Thyroid gland (tissue), 4 donors: Measurements from ENCODE around the gene ADRB1.

Experiments
- POLR2A ChIP-seq, 2 donors: fragments of 450-650 bp; IDR thresholded peaks; one replicate each; pipeline ENCODE4 v1.6.1; 2017; ENCODE audit warnings: antibody characterized with exemption in 2 of 2, mild to moderate bottlenecking in 2 of 2, moderate library complexity in 1 of 2
- TF ChIP-seq, protein P1 (sequence below), 6 experiments: fragments of 200-600 bp in 3 of 6; fragments of 450-650 bp in 3 of 6; sonication (generic) in 3 of 6; IDR thresholded peaks; one replicate each; pipeline ENCODE4 v1.5.1; 2016 to 2019; ENCODE audit warnings: antibody characterized with exemption in 6 of 6, mild to moderate bottlenecking in 2 of 6, inconsistent platforms in 1 of 6, moderate library complexity in 1 of 6

DNA sequence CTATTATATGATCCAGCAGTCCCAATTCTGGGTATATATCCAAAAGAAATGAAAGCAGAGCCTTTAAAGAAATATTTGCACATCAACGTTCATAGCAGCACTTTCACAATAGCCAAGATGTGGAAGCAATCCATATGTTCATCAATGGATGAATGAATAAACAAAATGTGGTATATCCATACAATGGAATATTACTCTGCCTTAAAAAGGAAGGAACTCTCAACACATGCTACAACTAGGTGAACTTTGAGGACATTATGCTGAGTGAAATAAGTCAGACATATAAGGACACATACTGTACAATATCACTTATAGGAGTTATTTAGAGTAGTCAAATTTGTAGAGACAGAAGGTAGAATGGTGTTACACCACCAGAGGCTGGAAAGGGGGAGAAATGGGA lies 28.0 kb upstream of the ADRB1 start:
- TF ChIP-seq, protein P1, sequence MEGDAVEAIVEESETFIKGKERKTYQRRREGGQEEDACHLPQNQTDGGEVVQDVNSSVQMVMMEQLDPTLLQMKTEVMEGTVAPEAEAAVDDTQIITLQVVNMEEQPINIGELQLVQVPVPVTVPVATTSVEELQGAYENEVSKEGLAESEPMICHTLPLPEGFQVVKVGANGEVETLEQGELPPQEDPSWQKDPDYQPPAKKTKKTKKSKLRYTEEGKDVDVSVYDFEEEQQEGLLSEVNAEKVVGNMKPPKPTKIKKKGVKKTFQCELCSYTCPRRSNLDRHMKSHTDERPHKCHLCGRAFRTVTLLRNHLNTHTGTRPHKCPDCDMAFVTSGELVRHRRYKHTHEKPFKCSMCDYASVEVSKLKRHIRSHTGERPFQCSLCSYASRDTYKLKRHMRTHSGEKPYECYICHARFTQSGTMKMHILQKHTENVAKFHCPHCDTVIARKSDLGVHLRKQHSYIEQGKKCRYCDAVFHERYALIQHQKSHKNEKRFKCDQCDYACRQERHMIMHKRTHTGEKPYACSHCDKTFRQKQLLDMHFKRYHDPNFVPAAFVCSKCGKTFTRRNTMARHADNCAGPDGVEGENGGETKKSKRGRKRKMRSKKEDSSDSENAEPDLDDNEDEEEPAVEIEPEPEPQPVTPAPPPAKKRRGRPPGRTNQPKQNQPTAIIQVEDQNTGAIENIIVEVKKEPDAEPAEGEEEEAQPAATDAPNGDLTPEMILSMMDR (IDR thresholded peaks at IDR 0.05) = no peak
- no peak for TF ChIP-seq POLR2A (IDR thresholded peaks at IDR 0.05)
